ENCODE results near the gene HEATR5A. TPM values are rescaled to one million over a fixed set of nuclear protein-coding genes. Genes with fewer than 3 reads are reported as not detected.

The HEATR5A gene
- total RNA-seq, 1 donor from 2014 or later: 11.6 TPM

DNA sequence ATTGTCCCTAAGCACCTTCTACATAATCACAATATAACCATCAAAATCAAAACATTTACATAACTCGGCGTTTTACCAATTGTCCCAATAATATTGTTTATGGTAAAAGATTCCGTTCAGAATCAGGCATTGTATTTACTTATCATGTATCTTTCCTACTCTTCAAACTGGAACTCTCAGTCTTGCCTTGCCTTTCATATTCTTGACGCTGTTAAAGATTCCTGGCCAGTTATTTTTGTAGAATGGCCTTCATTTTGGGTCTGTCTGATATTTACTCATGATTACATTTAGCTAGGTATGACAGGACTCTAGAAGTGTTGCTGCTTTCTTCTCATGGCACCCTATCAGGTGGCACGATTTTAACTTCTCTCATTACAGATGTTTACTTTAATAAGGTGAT is 850 bp upstream of the HEATR5A start:
- Histone ChIP-seq H3K9me3 (no peaks in the 10 kb centered on the region), H3K4me1 (peaks cover 0 to 12% of the 10 kb centered on the region in 2 donors), H3K4me3 (peak overlapping the region in 1 of 2 donors; percentile 97), H3K27ac (no peak overlapping the region), H3K27me3 (no peaks in the 10 kb centered on the region), H3K36me3 (no peaks in the 10 kb centered on the region)
- no peak for DNase-seq (ENCODE audit: low spot score in 2 of 2)
- intact Hi-C loops (cut with DNase I): loop anchor here (2.0 to 10.0 kb wide), 2 partner anchors 28 to 654 kb away; partner anchors contain the start of gene ARHGAP5
- TF ChIP-seq, protein P1, sequence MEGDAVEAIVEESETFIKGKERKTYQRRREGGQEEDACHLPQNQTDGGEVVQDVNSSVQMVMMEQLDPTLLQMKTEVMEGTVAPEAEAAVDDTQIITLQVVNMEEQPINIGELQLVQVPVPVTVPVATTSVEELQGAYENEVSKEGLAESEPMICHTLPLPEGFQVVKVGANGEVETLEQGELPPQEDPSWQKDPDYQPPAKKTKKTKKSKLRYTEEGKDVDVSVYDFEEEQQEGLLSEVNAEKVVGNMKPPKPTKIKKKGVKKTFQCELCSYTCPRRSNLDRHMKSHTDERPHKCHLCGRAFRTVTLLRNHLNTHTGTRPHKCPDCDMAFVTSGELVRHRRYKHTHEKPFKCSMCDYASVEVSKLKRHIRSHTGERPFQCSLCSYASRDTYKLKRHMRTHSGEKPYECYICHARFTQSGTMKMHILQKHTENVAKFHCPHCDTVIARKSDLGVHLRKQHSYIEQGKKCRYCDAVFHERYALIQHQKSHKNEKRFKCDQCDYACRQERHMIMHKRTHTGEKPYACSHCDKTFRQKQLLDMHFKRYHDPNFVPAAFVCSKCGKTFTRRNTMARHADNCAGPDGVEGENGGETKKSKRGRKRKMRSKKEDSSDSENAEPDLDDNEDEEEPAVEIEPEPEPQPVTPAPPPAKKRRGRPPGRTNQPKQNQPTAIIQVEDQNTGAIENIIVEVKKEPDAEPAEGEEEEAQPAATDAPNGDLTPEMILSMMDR (IDR thresholded peaks at IDR 0.05): no peak

DNA sequence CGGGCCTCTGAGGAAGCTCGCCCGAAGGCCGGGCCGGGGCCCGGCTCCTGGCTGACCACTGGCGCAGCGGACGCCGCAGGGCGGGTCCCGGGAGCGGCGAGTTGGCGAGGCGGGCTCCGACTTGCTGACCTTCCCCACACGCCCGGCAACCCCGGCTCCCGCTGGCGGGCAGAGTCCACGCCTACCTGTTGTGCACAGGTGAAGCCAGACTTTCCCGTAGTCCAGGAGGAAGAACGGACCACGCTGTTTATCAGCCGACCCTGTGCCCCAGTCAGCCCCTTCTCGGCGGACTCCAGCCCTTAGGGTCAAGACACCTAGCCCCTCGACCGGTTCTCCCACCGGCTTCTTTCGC is 407 bp downstream of the HEATR5A start:
- TF ChIP-seq, protein P1 (IDR thresholded peaks at IDR 0.05): no peak
- Histone ChIP-seq H3K27me3 (no peaks in the 10 kb centered on the region), H3K4me1 (peaks cover 0 to 12% of the 10 kb centered on the region in 2 donors), H3K9me3 (no peaks in the 10 kb centered on the region), H3K4me3 (peak overlapping the region; percentile 91 to 97), H3K27ac (peak overlapping the region; percentile 87 to 88), H3K36me3 (no peaks in the 10 kb centered on the region)
- peak in 1 of 2 donors; percentile 76 for DNase-seq (ENCODE audit: low spot score in 2 of 2)
- intact Hi-C loops (cut with DNase I): loop anchor here (1.0 to 10.0 kb wide), 3 partner anchors 29 to 655 kb away; partner anchors contain the start of genes ARHGAP5 and DTD2

DNA sequence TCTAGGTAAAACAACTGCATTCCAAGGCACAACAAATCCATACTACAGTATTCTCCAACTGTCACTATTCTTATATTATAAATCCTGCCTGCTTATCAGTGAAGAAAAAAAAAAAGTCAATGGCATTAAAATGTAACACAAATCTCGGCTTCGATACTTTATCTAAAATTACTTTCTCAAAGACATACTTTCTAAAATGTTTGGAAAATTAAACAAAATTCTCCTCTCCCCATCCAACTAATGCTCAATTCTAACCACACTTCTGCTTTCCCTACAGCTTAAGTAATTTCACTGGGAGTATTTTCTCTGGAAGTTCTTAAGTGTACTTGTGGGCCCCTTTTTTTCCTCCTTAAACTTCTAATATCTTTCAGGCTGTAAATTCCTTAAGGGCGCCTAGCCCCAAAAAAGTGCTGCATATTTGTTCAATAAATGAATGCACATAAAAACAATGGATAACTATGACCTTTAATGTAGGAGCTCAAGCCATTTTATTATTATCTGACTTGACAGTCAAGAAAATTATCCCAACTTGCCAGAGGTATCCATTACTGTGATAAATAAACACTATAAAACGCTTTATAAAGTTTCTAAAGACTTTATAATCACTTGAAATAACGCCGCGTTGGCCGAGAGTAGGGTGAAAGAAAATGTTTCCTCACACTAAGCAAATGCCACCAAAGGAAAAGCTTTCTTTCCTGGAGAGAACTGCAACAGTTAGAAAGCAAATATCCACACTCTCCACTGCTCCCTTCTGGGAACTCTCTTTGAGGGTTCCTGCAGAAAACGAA is 977 bp downstream of the HEATR5A start:
- Histone ChIP-seq H3K4me1 (peaks cover 0 to 12% of the 10 kb centered on the region in 2 donors), H3K27ac (peak overlapping the region; percentile 87 to 88)
- TF ChIP-seq, protein P1 (IDR thresholded peaks at IDR 0.05): no peak

DNA sequence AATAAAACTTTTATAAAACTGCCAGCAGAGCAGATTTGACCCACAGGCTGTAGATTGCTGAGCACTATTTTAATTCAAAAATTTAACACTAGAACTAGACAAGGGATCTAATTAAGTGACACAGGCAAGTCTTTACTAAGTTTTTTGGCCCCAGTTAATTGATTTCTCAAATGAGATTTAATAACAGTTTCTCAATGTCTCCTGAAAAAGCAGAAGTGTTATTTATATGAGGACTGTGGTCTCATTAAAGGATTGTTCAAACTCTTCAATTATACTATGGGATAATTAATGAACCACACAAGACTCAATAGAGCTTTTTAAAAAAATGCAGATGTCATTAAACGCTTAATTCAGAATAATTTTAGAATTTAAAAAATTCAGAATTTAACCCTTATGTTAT is 1.9 kb downstream of the HEATR5A start:
- Histone ChIP-seq H3K27ac (no peak overlapping the region), H3K27me3 (no peaks in the 10 kb centered on the region), H3K9me3 (no peaks in the 10 kb centered on the region), H3K36me3 (no peaks in the 10 kb centered on the region), H3K4me3 (no peak overlapping the region), H3K4me1 (peaks cover 0 to 14% of the 10 kb centered on the region in 2 donors)
- TF ChIP-seq, protein P1 (IDR thresholded peaks at IDR 0.05): no peak
- no peak for DNase-seq (ENCODE audit: low spot score in 2 of 2)
- intact Hi-C loops (cut with DNase I): no loop called here

More for the DNA sequence above, 977 bp downstream of the HEATR5A start:
- Histone ChIP-seq H3K27me3 (no peaks in the 10 kb centered on the region), H3K9me3 (no peaks in the 10 kb centered on the region), H3K36me3 (no peaks in the 10 kb centered on the region), H3K4me3 (peak overlapping the region; percentile 91 to 97)
- no peak for DNase-seq (ENCODE audit: low spot score in 2 of 2)
- intact Hi-C loops (cut with DNase I): no loop called here

DNA sequence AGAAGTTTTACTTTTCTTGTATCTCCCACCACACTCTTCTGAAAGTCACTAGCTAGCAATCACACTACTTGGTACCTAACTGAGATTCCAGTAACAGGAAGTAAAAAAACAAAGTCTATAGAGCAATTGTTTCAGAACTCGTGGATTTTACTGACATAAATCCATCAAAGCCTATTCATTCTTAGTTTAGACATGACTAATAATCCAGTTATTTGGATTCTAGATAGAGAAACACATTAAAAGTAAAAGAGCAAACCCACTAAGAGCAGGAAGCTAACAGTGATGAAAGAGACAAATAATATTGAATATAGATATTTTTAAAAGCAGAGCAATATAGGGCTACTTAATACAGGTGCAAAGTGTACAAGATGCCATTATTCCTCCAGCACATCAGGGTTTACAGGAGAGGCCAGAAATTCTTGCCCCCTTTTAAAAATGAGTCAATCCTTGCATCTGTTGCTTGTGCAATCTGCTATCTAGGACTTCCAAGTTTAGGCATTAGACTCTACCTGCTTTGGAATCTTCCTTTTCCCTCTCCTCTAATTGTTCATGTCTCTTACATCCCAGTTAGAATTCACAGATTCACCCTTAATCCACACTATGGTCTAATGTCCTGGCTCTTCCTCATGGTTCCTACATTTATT is 6.0 kb downstream of the HEATR5A start:
- TF ChIP-seq, protein P1 (IDR thresholded peaks at IDR 0.05): no peak
- Histone ChIP-seq H3K4me3 (no peak overlapping the region), H3K27ac (no peak overlapping the region), H3K36me3 (no peaks in the 10 kb centered on the region), H3K9me3 (no peaks in the 10 kb centered on the region), H3K4me1 (peaks cover 0 to 23% of the 10 kb centered on the region in 2 donors), H3K27me3 (no peaks in the 10 kb centered on the region)
- no peak for DNase-seq (ENCODE audit: low spot score in 2 of 2)
- intact Hi-C loops (cut with DNase I): no loop called here

Data from ascending aorta (tissue), 2 donors.